ENCODE data around the gene NFATC2IP.

Gene NFATC2IP

DNA sequence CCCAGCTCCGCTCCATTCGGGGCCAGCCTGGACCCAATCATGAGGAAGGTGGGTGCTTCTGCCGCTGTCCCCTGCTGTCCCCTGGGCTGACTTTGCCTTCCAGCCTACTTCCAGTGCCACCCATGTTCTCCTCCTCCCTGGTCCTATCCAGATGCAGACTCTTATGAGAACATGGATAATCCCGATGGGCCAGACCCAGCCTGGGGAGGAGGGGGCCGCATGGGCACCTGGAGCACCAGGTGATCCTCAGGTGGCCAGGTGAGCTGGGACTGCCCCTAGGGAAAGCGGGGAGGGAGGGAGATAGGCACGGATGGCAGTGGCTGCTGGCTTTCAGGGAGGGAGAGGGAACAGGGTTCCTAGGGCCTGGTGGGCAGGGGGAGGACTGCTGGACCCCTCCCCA is 12.0 kb upstream of the NFATC2IP start:
- TF ChIP-seq, protein P1, sequence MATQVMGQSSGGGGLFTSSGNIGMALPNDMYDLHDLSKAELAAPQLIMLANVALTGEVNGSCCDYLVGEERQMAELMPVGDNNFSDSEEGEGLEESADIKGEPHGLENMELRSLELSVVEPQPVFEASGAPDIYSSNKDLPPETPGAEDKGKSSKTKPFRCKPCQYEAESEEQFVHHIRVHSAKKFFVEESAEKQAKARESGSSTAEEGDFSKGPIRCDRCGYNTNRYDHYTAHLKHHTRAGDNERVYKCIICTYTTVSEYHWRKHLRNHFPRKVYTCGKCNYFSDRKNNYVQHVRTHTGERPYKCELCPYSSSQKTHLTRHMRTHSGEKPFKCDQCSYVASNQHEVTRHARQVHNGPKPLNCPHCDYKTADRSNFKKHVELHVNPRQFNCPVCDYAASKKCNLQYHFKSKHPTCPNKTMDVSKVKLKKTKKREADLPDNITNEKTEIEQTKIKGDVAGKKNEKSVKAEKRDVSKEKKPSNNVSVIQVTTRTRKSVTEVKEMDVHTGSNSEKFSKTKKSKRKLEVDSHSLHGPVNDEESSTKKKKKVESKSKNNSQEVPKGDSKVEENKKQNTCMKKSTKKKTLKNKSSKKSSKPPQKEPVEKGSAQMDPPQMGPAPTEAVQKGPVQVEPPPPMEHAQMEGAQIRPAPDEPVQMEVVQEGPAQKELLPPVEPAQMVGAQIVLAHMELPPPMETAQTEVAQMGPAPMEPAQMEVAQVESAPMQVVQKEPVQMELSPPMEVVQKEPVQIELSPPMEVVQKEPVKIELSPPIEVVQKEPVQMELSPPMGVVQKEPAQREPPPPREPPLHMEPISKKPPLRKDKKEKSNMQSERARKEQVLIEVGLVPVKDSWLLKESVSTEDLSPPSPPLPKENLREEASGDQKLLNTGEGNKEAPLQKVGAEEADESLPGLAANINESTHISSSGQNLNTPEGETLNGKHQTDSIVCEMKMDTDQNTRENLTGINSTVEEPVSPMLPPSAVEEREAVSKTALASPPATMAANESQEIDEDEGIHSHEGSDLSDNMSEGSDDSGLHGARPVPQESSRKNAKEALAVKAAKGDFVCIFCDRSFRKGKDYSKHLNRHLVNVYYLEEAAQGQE (IDR thresholded peaks at IDR 0.05; ENCODE audit: low read depth): no peak
- TF ChIP-seq TEAD4 (IDR thresholded peaks at IDR 0.05) (no peak), RAD21 (IDR thresholded peaks at IDR 0.05; ENCODE audit: low read depth) (no peak), CREB1 (IDR thresholded peaks at IDR 0.05; ENCODE audit: low read depth) (no peak), TCF12 (IDR thresholded peaks at IDR 0.05; ENCODE audit: low read depth) (no peak), YY1 (IDR thresholded peaks at IDR 0.05; ENCODE audit: low read depth) (no peak), EP300 (IDR thresholded peaks at IDR 0.05; ENCODE audit: borderline replicate concordance) (no peak), CEBPB (IDR thresholded peaks at IDR 0.05) (no peak), TAF1 (IDR thresholded peaks at IDR 0.05; ENCODE audit: low read depth) (no peak), FOXM1 (IDR thresholded peaks at IDR 0.05; ENCODE audit: borderline replicate concordance, low read depth) (no peak), ZBTB7A (IDR thresholded peaks at IDR 0.05; ENCODE audit: low read depth) (no peak), EGR1 (IDR thresholded peaks at IDR 0.05) (no peak), NFIC (IDR thresholded peaks at IDR 0.05) (no peak)
- TF ChIP-seq, protein P2, sequence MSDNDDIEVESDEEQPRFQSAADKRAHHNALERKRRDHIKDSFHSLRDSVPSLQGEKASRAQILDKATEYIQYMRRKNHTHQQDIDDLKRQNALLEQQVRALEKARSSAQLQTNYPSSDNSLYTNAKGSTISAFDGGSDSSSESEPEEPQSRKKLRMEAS (IDR thresholded peaks at IDR 0.05): no peak
- TF ChIP-seq, protein P3, sequence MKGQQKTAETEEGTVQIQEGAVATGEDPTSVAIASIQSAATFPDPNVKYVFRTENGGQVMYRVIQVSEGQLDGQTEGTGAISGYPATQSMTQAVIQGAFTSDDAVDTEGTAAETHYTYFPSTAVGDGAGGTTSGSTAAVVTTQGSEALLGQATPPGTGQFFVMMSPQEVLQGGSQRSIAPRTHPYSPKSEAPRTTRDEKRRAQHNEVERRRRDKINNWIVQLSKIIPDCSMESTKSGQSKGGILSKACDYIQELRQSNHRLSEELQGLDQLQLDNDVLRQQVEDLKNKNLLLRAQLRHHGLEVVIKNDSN (IDR thresholded peaks at IDR 0.05): no peak

DNA sequence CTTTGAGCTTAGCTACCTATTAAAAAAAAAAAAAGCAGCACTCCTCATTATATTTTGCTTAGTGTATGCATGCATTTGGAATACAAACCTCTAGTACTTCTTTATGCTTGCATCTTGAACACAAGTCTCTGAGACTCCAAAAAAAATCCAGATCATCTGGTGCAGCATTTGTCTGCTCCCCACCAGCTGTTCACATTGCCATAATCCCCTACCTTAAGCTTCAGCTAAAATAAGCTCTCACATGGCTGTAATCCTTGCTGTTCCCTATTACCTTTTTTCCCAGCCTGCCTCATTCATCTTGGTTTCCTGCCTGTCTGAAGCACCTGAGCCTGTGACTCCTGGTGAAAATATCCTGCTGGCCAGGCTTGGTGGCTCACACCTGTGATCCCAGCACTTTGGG is 7.5 kb upstream of the NFATC2IP start:
- TF ChIP-seq, protein P2 (IDR thresholded peaks at IDR 0.05): no peak

DNA sequence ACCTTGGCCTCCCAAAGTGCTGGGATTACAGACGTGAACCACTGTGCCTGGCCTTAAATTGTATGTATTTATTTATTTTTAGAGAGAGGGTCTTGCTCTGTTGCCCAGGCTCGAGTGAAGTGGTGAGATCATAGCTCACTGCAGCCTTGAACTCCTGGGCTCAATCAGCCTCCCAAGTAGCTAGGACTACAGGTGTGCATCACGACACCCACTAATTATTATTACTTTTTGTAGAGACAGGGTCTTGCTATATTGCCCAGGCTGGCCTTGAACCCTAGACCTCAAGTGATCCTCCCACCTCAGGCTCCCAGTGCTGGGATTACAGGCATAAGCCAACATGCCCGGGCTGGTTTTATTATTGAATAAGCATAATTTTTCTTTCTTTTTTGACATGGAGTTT is 4.1 kb upstream of the NFATC2IP start:
- TF ChIP-seq NFIC (IDR thresholded peaks at IDR 0.05): no peak
- TF ChIP-seq TAF1 (IDR thresholded peaks at IDR 0.05; ENCODE audit: low read depth): no peak
- TF ChIP-seq CREB1 (IDR thresholded peaks at IDR 0.05; ENCODE audit: low read depth): no peak
- TF ChIP-seq EP300 (IDR thresholded peaks at IDR 0.05; ENCODE audit: borderline replicate concordance): no peak
- no peak for TF ChIP-seq ZBTB7A (IDR thresholded peaks at IDR 0.05; ENCODE audit: low read depth)
- TF ChIP-seq EGR1 (IDR thresholded peaks at IDR 0.05): no peak
- no peak for TF ChIP-seq TEAD4 (IDR thresholded peaks at IDR 0.05)
- no peak for TF ChIP-seq FOXM1 (IDR thresholded peaks at IDR 0.05; ENCODE audit: borderline replicate concordance, low read depth)
- no peak for TF ChIP-seq RAD21 (IDR thresholded peaks at IDR 0.05; ENCODE audit: low read depth)
- TF ChIP-seq, protein P3 (IDR thresholded peaks at IDR 0.05): no peak
- no peak for TF ChIP-seq YY1 (IDR thresholded peaks at IDR 0.05; ENCODE audit: low read depth)
- TF ChIP-seq, protein P1 (IDR thresholded peaks at IDR 0.05; ENCODE audit: low read depth): no peak
- TF ChIP-seq TCF12 (IDR thresholded peaks at IDR 0.05; ENCODE audit: low read depth): no peak
- no peak for TF ChIP-seq CEBPB (IDR thresholded peaks at IDR 0.05)

DNA sequence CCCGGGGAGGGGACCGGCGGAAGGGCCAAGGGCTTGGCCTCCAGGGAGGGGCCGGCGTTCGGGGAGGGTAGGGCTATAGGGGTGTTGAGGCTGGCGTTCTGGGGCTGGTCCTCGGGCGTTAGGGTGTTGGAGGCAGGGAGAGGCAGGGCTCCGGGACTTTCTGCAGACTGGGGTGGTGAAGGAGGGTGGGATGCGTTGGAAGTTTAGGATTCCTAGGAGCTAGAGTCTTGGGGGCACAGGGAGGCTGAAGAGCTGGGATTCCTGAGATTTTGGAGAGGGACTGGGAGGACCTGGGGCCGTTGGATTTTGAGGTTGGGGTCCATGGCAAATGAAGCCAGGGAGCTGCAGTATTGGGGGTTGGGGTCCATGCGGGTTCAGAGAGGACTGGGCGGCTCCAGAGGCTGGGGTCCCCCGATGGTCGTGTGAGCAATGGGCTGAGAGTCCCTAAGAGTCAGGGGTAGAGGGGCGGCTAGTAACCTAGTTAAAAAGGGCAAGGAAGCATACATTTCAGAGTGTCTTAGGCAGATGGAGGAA is 740 bp downstream of the NFATC2IP start:
- no peak for TF ChIP-seq NFIC (IDR thresholded peaks at IDR 0.05)
- TF ChIP-seq YY1 (IDR thresholded peaks at IDR 0.05; ENCODE audit: low read depth): no peak
- TF ChIP-seq FOXM1 (IDR thresholded peaks at IDR 0.05; ENCODE audit: borderline replicate concordance, low read depth): no peak
- no peak for TF ChIP-seq EP300 (IDR thresholded peaks at IDR 0.05; ENCODE audit: borderline replicate concordance)
- TF ChIP-seq TAF1 (IDR thresholded peaks at IDR 0.05; ENCODE audit: low read depth): no peak
- TF ChIP-seq TCF12 (IDR thresholded peaks at IDR 0.05; ENCODE audit: low read depth): no peak
- no peak for TF ChIP-seq CREB1 (IDR thresholded peaks at IDR 0.05; ENCODE audit: low read depth)
- no peak for TF ChIP-seq CEBPB (IDR thresholded peaks at IDR 0.05)
- TF ChIP-seq, protein P1 (IDR thresholded peaks at IDR 0.05; ENCODE audit: low read depth): no peak
- no peak for TF ChIP-seq ZBTB7A (IDR thresholded peaks at IDR 0.05; ENCODE audit: low read depth)
- no peak for TF ChIP-seq RAD21 (IDR thresholded peaks at IDR 0.05; ENCODE audit: low read depth)
